ENCODE measurements around the gene KIF5C.

GRCh38 chr2:148902798-148903197 is 27.8 kb downstream of the KIF5C start:
- TF ChIP-seq CTCF (IDR thresholded peaks at IDR 0.05; ENCODE audit: low read length): no peak
- TF ChIP-seq EZH2 (IDR thresholded peaks at IDR 0.05; ENCODE audit: borderline replicate concordance, low read length): no peak

All from OCI-LY1 (cell line).